ENCODE data around the gene KCNK3.
"Not testable (repeated sequence)": the region's sequence is repeated elsewhere in the genome, so short reads cannot be mapped to it uniquely, and the experiment has no call there.

KCNK3 gene

DNA sequence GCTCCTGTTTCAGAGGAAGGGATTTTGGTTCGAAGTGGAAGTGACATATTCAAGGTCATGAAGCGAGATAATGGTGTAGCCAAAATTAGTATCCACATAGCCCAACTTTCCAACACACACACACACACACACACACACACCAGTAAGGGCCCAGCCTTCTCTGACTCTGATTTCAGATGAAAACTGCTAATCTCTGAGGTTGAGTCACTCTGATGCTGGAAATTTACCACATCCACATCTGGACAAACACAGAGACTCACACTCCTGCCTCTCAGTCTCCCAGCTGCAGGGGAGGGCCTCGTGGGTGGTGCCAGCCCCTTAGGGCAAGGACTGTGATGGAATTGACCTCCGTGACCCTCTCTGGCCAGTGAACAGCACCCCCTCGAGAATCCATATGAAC is 42.6 kb downstream of the KCNK3 start:
- no peak for DNase-seq

DNA sequence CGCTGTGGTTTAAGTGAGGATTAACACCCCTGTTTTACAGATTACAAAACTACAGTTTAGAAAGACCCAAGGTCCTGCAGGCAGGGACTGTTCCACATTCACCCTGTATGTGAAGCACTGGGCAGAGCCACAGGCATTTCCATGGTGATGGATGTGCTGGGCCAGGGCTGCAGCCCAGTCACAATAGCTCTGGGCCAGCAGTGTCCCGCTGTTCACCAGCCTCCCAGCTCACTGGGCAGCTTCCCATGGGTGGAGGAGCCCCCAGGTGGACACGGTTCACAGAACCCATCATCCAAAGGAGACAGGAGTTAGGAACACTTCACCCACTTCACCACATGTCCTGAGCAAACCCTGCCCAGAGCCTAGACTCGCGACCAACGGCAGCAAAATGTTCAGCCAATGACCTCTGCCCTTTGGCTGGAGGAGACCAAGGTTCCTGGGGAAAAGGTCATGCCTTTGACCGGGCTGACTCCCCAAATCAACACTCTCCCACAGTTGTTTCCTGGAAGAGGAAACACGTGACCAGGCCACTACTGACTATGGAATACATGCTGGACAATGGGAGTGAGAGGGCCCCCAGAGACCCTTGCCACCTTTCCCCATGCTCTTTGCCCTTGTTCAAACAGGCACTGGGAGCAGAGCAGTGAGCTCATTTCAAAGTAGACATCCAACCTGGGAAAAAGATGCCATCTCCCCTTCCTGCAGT is 43.5 kb downstream of the KCNK3 start:
- no peak for DNase-seq

DNA sequence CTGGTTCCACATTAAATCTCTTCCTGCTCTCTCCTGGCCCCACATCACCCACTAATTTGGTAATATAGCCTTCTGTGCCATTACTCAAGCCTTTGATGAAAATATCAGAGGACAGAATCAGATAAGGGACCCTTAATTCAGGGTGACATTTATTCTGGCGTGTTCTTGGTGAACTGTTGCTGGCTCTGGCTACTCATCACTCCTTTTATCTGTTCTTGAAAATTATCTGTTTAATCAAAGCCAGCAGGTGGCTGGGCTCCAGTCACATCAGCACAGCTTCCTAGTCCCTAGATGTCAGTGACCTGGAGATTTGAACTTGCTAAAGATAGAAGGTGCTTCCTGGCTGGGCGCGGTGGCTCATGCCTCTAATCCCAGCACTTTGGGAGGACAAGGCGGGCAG is 44.7 kb downstream of the KCNK3 start:
- no peak for DNase-seq

DNA sequence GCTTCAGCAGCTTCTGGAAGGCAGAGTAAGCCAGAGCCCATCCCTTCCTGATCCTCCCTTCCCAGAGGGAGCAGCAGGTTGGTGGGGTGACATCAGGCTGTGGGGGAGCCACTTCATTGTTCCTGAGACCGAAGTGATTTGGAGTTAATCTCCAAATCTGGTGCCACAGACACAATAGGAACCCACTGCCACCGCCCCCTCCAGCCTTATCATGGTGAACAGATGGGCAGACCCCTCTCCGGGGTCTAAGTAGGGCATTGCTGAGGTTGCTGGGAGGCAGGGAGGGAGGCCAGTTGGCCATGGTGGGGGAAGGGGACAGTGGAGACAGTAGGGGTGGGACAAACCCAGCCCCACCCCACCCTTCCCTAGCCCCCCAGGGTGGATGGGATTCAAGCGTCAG is 46.0 kb downstream of the KCNK3 start:
- no peak for DNase-seq

DNA sequence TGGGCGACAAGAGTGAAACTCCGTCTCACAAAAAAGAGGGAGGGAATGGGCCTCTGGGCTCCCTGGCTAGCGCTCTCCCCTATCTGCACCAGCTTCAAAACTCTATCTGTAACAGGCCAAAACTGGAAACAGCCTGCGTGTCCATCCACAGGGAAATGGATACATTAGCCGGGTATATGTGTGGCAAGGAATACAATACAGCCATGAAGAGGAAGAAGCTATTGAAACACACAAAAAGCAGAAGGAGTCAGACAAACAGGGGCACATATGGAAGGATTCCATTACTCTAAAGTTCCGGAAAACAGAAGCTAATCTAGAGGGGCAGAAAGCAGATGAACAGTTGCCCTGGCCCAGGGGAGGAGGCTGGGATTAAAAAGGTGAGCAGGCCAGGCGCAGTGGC is 47.0 kb downstream of the KCNK3 start:
- no peak for DNase-seq

DNA sequence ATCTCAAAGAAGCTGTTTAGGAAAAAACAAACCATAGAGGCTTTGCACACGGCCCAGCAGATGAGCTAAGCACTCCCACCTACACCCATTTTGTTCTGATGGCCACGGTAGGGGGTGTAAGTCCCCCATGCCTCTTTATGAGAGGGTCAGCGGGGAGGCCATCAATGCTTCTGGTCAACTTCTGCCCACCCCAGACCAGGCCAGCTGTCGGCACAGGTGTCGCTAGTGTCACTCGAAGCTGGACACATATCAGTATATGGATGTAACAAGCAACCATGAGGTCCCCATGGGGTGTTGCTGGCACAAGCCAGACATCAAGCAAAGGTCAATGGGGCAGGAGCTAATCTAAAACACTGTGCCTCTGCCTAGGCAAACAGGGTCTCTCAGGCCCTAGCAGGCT is 47.8 kb downstream of the KCNK3 start:
- DNase-seq: no peak

DNA sequence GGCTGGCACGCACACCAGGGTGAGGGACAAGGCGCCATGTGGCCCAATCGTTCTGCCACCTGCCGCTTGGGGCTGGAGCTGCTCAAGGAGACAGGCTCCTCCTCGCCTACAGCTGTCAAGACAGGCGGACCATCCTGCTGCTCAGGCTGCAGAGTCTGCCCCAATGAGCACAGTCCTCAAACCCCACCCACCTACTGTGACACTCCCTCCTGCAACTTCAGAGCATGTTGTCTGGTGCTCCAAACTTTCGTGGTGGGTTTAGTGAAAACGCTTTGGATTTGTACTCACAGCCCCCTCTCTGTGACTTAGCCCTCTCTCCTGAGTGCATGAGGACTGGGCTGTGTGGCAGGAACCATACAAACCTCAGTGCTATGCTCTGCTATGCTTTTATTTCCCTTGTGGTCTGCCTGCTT is 48.4 kb downstream of the KCNK3 start:
- DNase-seq: peak in 1 of 2 donors; percentile 18

DNA sequence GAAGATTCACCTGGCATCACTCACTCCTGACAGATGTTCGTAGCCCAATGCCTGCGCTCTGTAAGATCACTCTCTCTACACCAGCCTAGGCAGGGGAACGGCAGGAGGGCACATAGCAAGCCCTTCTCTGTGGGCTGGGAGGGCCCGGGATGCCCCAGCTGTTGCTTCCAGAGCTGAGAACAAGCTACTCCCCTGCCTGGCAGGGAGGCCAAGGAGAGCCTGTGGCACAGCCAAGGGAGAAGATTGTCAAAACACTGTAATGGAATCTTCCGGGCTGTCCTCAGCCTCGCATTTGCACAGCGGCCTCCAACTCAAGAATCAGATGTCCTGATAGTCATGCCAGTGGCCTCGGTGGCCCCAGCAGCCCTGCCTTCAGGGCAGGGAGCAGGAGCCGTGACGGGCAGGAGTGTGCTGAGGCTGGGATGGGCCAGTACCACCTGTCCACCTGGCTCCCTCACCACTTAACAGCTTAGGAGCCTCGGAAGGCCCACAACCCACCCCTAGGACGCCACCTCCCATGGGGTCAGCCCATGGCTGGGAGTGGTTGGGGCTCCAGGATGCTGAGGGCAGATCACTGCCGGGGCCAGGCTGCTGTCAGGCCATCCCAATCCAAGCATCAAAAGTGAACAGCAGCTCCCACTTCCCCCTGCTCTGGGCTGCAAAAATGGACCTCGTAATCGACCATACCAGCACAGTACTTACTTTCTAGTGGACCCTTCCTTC is 49.7 kb downstream of the KCNK3 start:
- DNase-seq: no peak

DNA sequence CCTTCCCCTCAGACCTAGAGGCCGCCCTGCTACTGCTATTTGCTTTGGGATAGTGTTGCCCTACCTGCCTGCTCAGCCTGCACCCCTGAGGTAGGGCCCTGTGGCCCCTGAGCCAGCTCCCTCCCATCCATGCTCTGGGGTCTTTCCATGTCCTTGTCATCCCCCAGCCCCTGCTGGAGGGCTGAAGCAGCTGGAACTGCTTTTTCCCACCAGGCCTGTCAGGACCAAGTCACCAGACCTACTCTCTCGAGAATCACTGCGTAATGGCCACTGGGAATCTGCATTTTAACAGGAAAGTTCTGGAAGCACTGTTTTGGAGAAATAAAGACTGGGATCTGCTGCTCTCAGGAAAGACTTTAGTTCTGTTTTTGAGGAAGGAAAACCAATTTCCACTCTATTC is 51.3 kb downstream of the KCNK3 start:
- no peak for DNase-seq

DNA sequence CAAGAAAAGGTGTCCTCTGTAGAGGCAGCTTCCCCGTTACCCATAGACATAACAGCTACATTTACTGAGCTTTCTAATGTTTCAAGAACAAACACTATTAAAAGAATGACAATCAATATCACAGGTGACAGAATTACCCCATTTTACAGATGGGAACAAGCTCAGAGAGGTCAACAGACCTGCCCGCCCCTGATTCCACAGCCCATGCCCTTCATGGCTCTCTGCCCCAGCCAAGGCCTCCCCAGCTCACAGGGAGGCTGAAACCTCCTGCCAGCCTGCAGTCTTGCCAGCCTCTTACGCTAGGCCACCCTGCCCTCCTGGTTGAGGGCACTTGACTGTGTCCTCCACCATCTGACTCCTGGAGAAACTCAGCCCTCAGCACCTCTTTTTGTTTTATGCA is 52.4 kb downstream of the KCNK3 start:
- DNase-seq: no peak

DNA sequence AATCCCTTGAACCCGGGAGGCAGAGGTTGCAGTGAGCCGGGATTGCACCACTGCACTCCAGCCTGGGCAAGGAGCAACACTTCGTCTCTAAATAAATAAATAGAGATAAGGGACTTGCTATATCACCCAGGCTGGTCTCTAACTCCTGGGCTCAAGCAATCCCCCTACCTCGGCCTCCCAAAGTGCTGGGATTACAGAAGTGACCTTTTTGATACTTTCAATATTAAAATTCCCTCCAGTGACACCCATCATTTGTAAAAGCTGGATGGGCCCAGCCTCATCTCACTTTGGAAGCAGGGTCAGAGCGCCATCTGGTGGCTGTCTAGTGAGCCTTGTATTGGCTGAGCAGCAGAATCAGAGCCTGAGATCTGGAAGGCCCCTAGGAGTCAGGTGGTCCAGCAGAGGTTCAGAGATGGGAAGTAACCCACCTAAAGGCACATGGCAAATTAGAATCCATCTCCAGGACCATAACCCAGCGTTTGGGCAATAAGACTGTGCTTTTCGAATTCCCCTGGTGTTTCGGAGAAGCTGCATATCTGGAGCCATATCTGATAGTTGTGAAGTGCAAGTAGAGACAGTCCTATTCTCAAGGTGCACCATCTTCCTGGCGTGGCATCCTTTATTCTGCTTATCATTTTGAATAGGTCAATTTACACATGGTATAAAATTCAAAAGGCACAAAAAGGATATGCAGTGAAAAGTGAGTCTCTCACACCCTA is 53.2 kb downstream of the KCNK3 start:
- DNase-seq: peak; percentile 87 to 89

DNA sequence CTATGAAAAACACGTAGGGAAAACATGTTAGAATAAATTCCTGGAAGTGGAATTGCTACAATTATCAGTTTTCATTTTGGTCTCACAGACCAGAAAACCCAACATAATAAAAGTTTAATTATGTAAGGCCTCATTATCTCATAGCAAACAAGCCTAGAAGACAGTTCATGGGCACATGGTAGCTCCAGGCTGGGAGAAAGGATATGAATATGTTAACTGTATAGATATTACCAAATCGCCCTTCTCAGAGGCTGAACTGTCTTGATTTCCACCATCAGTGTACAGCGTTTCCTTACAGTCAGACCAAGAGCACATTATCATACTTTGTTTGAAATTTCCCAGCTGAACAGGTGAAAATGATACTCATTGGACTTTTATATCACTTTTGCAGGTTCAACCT is 54.4 kb downstream of the KCNK3 start:
- no peak for DNase-seq

DNA sequence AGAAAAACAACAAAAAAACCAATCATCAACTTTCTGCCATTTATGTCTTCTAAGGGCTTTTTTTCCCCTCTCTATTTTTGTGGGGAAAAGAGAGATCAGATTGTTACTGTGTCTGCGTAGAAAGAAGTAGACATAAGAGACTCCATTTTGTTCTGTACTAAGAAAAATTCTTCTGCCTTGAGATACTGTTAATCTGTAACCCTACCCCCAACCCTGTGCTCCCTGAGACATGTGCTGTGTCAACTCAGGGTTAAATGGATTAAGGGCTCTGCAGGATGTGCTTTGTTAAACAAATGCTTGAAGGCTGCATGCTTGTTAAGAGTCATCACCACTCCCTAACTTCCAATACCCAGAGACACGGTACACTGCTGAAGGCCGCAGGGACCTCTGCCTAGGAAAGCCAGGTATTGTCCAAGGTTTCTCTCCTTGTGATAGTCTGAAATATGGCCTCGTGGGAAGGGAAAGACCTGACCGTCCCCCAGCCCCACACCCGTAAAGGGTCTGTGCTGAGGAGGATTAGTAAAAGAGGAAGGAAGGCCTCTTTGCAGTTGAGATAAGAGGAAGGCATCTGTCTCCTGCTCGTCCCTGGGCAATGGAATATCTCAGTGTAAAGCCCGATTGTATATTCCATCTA is 57.4 kb downstream of the KCNK3 start:
- not testable (repeated sequence) for DNase-seq

DNA sequence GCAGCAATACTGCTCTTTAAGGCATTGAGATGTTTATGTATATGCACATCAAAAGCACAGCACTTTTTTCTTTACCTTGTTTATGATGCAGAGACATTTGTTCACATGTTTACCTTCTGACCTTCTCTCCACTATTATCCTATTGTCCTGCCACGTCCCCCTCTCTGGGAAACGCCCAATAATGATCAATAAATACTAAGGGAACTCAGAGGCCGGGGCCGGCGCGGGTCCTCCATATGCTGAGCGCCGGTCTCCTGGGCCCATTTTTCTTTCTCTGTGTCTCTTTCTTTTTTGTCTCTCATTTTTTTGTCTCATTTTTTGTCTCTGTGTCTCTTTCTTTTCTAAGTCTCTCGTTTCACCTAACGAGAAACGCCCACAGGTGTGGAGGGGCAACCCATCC is 57.9 kb downstream of the KCNK3 start:
- not testable (repeated sequence) for DNase-seq

DNA sequence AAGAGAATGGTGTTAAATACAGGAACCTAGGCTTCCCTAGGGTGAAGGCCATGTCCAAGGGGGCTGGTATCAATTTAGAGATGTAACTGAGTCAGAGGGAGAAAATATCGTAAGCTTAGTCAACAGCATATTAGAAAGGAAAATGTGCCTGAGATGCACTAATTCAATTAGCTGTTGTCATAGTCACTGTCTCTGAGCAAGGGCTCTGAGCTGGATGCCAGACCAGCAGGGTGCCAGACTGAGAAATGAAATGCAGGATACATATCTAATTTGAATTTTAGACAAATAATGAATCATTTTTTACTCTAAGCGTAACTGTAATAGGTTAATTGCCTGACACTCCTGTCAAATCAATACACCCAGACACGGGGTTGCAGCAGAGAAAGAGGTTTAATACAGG is 60.1 kb downstream of the KCNK3 start:
- DNase-seq: no peak

DNA sequence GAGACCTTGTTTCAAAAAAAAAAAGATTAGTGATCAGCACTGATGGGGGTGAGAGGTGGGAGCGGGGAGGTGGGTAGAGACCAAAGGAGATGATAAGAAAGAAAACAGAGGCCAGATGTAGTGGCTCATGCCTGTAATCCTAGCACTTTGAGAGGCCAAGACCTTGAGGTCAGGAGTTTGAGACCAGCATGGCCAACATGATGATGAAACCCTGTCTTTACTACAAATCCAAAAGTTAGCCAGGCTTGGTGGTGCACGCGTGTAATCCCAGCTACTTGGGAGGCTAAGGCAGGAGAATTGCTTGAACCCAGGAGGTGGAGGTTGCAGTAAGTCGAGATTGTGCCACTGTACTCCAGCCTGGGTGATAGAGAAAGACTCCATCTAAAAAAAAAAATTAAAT is 62.0 kb downstream of the KCNK3 start:
- DNase-seq: no peak

DNA sequence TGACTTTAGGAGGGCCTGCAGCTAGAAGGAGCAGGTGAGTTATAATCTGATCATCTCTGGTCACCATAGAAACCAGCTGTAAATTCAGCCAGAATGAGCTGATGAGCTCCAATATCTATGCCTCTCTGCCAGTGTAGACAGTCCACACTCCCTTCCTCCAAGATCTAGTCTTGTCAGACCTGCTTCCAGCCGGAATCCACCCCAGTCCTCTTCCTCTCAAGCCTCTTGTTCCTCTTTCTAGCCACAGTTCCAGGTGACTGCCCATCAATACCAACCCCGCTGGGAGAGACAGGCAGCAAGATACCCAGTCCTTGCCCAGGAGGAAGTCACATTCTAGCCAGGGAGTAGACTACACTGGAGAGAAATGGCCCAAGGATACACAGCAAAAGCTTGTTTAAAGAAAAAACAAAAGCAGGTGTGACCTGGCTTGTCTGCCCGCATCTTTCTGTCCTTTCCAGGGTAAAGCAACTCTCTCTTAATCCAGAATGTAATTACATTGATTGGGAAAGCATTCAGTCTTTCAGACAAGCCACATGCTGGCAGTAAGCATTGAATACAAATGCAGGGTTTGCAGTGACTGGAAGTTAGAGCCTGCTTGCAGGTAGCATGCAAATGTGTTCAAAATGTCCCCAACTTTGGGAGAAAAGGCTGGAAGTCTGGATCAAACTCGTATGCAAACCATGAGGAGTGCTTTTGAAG is 62.6 kb downstream of the KCNK3 start:
- no peak for DNase-seq

DNA sequence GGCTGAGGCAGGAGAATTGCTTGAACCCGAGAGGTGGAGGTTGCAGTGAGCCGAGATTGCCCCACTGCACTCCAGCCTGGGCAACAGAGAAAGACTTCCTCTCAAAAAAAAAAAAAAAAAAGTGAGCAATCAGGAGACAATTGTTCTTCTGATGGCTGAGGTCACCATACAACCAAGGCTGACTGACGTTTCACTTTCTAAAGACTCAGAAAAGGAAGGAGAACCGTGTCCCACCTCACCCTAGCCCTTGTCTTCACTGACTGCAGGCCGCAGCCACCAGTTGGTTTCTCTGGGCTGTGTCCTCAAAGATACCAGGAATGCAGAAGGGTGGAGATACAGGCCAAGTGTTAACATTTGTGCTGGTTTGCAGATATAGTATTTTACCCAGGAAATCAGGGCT is 63.8 kb downstream of the KCNK3 start:
- DNase-seq: no peak

DNA sequence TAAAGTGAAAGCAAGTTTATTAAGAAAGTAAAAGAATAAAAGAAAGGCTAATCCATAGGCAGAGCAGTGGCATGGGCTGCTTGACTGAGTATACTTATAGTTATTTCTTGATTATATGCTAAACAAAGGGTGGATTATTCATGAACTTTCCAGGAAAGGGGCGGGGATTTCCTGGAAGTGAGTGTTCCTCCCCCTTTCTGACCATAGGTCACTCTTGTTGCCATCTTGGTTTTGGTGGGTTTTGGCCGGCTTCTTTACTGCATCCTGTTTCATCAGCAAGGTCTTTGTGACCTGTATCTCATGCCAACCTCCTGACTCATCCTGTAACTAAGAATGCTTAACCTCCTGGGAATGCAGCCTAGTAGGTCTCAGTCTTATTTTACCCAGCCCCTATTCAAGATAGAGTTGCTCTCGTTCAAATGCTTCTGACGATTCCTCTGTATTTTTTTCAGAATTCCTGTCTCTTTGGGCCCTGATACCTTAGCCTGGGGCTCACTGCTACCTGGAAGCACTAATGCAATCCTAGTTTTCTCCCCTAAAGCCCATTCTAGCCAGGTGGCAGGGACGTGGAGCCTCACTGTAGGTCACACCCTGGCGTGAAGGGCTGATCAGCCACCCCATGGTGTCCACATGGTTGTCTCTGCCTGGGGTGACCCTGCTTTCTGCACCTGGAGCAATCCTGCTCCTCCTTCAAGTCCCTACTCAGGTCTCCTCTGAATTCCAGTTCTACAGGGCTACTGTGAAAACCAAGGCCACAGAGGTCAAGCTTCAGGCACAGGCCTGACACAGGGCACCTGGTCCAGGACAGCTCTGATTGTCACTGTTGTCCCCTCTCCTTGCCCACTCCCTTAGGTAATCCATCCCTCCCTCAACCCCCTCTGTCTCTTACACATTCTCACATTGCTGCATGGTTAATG is 65.6 kb downstream of the KCNK3 start:
- no peak for DNase-seq

DNA sequence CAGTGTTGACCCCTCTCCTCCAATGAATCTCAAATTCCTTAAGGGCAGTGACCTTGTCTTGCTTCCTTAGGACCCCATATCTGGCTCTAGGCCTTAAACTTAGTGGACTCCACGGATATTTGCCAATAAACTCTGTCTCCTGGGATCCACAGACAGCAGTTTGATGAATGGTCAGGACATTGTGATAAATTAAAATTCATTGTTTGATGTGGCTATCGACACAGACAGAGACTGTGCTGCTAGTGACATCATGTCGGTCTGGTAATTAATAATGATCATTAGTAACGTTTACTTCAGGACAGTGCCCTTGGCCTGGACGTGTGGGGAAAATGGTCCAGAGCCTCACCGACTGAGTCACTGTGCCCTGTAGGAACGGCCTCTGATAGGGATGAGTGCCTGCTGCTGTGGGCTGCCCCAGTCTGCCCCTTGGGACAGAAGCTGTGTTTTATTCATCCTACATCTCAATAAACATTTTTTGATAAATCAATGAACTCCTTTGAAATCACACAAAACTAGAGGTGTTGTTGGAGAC is 66.3 kb downstream of the KCNK3 start:
- DNase-seq: no peak

DNA sequence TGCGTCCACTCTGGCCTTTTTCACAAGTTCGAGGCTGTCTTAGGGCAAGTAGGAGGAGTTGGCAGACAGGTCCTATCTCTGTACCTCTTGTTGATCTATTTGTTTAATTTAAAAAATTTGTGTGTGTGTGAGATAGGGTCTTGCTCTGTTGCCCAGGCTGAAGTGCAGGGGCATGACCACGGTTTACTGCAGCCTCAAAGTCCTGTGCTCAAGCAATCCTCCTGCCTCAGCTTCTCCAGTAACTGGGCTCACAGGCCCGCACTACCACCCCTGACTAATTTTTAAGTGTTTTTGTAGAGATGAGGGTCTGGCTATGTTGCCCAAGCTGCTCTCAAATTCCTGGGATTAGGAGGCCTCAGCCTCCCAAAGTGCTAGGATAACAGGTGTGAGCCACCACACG is 67.3 kb downstream of the KCNK3 start:
- no peak for DNase-seq

DNA sequence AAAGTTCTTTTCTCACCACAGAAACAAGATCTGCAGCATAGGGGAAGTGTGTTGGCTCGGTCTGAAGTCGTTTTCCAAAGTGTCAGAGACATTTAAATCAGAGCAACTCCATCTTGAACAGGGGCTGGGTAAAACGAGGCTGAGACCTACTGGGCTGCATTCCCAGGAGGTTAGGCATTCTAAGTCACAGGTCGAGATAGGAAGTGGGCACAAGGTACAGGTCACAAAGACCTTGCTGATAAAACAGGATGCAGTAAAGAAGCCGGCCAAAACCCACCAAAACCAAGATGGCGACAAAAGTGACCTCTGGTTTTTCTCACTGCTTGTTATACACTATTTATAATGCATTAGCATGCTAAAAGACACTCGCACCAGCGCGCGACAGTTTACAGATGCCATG is 68.5 kb downstream of the KCNK3 start:
- not testable (repeated sequence) for DNase-seq

Data from stimulated activated CD4-positive, alpha-beta T cell treated with anti-CD3 and anti-CD28 coated beads, Interleukin-2, amount 100 ng/mL, for 24 hours (primary cell).